ENCODE results near the gene TMEM236.

The TMEM236 gene

DNA sequence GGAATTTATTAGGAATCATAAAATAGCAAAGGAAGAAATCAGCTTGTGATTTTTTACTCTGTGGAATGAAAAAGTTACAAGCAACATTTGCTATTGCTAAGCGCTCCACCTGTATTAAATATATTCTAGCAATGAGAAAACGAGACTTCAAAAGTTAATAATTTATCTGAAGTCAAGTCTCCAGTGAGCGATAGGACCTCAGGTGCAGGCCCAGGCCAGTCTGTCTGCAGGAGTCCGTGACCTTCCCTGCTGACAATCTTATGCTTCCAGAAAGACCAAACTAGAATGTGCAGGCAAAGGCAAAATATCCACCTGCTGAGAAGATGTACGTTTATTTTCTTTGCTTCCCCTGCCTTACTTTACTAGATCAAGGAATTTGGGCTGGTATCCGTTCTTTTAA lies 79.9 kb downstream of the TMEM236 start:
- DNase-seq = no peak

DNA sequence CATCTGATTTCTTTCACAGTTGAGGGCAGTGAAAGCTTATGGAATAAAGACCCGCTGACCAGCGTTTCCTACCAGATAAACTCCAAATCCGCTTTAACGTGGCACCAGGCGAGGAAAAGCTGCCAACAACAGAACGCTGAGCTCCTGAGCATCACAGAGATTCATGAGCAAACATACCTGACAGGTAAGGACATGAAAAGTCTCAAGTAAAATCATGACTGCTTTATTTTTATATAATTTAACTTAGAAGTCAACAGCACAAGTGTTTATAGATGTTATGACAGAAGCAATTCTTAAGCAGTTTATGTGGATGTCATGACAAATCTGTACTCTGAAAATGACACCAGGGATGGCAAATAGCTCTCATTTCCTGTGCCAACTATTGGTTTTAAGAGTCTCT lies 81.7 kb downstream of the TMEM236 start:
- no peak for DNase-seq

GRCh38 chr10:17835688-17836087 lies 83.7 kb downstream of the TMEM236 start:
- DNase-seq = no peak

GRCh38 chr10:17836942-17837341 lies 84.9 kb downstream of the TMEM236 start:
- DNase-seq = no peak

GRCh38 chr10:17838080-17838648 lies 86.2 kb downstream of the TMEM236 start:
- no peak for DNase-seq

DNA sequence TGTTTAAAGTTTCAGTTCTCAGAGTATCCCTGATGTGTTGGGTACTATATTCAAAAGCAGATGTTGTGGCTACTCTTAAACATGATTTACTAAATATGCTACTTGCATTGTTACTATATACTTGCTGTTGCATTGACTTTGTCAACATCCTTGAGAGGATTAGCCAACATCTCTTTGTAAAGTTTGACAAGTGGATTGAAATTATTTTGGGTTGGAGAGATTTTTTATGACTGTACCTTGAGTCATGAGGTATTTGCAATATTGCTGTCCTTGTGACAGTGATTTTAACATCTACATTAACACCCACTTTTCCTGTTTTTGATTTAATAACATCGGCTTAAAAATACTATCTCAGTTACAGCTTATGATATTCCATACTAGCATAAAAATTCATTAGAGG lies 89.0 kb downstream of the TMEM236 start:
- no peak for DNase-seq

- no peak for DNase-seq
Measured at GRCh38 chr10:17842641-17843040, 90.6 kb downstream of the TMEM236 start.

DNA sequence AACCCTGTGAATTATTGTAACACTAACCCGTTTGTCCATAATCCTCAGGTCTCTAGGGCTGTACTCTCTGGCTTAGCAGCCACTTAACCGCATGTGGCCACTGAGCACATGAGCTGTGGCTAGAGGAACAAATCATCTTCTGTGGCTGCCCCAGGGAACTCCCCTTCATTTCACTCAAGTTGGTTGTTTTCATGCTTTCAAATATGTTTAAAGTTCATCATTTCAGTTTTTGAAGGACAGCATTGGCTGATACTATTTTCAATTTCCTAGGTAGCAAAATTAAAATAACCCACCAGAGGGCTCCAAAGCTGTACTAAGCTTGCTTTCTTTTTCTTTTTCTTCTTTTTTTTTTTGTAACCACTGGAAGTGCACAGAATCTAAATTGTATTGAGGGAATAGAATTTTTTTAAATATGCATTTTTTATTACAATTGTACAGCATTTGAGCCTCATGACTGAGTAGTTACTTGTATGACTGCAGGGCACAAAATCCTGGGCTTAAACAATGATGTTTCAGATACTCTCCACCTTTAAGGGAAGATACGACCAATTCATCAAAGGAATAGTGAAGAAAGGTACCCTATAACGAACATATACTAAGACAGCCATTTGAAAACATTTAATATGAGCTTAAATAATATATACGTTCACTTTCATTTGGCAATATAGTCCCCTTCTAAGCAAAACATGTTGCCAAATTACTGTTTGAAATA lies 95.7 kb downstream of the TMEM236 start:
- DNase-seq = no peak

- DNase-seq = no peak
Measured at GRCh38 chr10:17848646-17849045, 96.6 kb downstream of the TMEM236 start.

Data from activated naive CD4-positive, alpha-beta T cell treated with anti-CD3 and anti-CD28 coated beads, Interleukin-2, amount 50 U/mL, for 16 hours (primary cell).